HG03066 (cell line): ENCODE results near the gene ITM2C.

Experiments used
- ATAC-seq: cut with Tn5 transposase; IDR thresholded peaks from one replicate; pipeline ENCODE4 v1.9.1; 2021; ENCODE audit warnings: low read depth; ENCODE audit not compliant: unreplicated experiment

ITM2C gene

GRCh38 chr2:230864605-230865306, at the start of gene ITM2C:
Gene ITM2C (plus strand): TSS chr2:230864942. CDS start chr2:230865026, 84 bp downstream.
- ATAC-seq = peak; percentile 61

- no peak for ATAC-seq
Observed at GRCh38 chr2:230815088-230815487, 49.7 kb upstream of the ITM2C start.

GRCh38 chr2:230816735-230817134, 48.0 kb upstream of the ITM2C start:
- ATAC-seq = no peak

- no peak for ATAC-seq
Observed at GRCh38 chr2:230819433-230819832, 45.3 kb upstream of the ITM2C start.

- no peak for ATAC-seq
Observed at GRCh38 chr2:230821261-230821990, 43.3 kb upstream of the ITM2C start.

GRCh38 chr2:230821991-230822520, 42.7 kb upstream of the ITM2C start:
- no peak for ATAC-seq

- ATAC-seq = no peak
Observed at GRCh38 chr2:230823264-230823964, 41.3 kb upstream of the ITM2C start.

GRCh38 chr2:230824406-230824978, 40.2 kb upstream of the ITM2C start:
- no peak for ATAC-seq

GRCh38 chr2:230825354-230825753, 39.4 kb upstream of the ITM2C start:
- ATAC-seq = no peak

- no peak for ATAC-seq
Observed at GRCh38 chr2:230827774-230828271, 36.9 kb upstream of the ITM2C start.

- ATAC-seq = no peak
Observed at GRCh38 chr2:230828272-230828961, 36.3 kb upstream of the ITM2C start.

GRCh38 chr2:230829293-230829692, 35.4 kb upstream of the ITM2C start:
- no peak for ATAC-seq

- no peak for ATAC-seq
Observed at GRCh38 chr2:230829959-230830358, 34.8 kb upstream of the ITM2C start.

- no peak for ATAC-seq
Observed at GRCh38 chr2:230830428-230830827, 34.3 kb upstream of the ITM2C start.

- no peak for ATAC-seq
Observed at GRCh38 chr2:230840301-230840700, 24.4 kb upstream of the ITM2C start.

GRCh38 chr2:230842473-230842872, 22.3 kb upstream of the ITM2C start:
- no peak for ATAC-seq

GRCh38 chr2:230843132-230843531, 21.6 kb upstream of the ITM2C start:
- ATAC-seq = no peak

- ATAC-seq = no peak
Observed at GRCh38 chr2:230846360-230846759, 18.4 kb upstream of the ITM2C start.

GRCh38 chr2:230847883-230848388, 16.8 kb upstream of the ITM2C start:
- peak; percentile 69 for ATAC-seq
